ENCODE measurements around the gene MPEG1.

DNA sequence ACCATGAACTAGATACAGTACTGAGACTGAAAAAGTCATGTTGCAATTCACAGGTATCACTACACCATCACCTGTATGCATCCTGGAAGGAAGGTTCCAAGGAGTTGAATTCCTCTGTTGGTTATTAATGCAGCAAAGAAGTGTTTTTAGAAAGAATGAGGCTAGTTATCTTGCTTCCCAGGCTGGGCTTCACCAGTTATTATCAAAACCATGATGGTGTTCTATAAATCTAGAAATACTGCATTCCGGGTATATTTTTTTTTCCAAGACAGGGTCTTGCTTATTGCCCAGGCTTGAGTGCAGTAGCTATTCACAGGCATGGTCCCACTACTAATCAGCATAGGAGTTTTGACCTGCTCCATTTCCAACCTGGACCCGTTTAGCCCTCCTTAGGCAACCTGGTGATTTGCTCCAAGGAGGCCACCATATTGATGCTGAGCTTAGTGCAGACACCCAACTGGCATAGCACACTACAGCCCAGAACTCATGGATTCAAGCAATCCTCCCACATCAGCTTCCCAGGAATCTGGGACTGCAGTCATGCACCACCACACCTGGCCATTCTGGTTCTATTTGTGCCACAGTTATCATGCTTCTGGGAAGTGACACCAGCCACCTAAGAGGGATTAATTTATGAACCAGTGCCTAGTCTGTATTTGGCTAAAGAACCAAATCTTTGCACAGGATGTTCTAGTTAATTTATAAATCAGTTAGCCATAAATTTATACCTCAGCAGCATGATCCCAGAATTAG lies 1.6 kb upstream of the MPEG1 start:
- no peak for TF ChIP-seq POLR2A (IDR thresholded peaks at IDR 0.05; ENCODE audit: low read length)
- no peak for TF ChIP-seq GATA1 (IDR thresholded peaks at IDR 0.05; ENCODE audit: low read depth, low read length)
